NCI-H748 (cell line): ENCODE measurements around the gene MC2R.

Source experiments
- DNase-seq: peaks from one replicate; lab custom pipeline; 2025; ENCODE audit not compliant: unreplicated experiment; lab: John Stamatoyannopoulos, UW

Gene MC2R

DNA sequence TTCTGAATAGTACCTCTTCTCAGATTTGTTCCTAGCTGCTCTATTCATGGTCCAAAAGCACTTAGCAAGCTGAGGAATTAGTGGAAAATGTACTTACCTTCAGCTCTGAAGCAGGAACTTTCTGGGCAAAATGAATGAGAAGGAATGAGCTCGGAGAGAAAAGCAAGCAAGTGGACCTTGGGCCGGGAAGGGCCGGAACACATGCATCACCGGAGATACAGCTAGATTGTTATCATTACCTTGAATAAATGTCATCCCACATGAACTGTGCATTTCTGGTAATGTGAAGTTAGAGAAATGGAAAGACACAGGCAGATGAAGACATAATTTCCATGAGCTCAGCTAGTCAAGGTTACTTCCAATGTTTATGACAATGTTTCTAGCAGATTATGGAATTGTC lies at the start of gene MC2R:
Gene MC2R, minus strand, starts transcription at position 146 of the 400 bp plus-strand sequence. CDS start 30,018 bp downstream, outside the sequence.
- no peak for DNase-seq

DNA sequence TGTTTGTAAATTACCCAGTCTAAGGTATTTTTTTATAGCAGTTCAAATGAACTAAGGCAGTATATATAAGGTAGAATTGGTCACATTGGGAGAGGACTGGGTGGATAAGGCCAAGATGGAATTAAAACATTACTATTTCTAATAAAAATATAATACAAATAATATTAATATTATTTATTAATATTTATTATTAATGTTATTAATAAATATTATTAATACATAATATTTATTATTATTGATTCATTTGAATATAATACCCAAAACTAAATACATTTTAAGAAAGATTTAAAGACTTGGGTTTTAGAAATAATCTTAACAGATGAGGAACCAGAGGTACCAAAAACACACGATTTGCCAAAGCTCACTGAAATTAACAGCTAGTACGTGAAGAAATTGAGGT lies 30.5 kb upstream of the MC2R start:
- no peak for DNase-seq

DNA sequence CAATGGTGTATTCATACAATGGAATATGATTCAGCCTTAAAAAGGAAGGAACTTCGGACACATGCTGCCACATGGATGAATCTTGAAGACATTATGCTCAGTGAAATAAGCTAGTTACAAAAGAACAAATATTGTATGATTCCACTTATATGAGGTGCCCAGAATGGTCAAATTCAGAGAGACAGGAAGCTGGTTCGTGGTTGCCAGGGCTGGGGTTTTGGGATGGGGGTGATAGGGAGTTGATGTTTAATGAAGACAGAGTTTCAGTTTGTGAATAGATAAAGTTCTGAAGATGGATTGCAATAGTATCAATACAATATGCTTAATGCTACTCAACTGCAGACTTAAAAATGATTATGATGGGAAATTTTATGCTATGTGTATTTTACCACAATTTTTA lies 28.0 kb upstream of the MC2R start:
- no peak for DNase-seq

DNA sequence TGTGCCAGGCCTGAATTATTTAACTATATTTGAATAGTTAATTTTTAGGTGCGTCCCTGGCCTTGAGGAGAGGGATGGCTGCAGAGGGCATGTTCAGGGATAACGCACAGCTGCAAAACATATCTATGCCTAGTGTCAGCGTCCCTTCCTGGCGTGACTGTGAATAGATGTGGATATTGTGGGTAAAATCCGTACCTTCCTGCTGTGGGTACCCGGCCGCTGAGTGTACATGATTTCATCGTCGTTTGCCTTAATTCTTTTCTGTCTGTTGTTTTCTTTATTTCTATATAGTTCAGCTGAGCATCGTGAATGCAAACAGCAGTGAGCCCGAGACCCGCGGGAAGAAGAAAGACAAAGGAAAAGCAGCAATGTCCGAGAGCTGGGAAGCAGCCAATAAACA lies 25.0 kb upstream of the MC2R start:
- no peak for DNase-seq

DNA sequence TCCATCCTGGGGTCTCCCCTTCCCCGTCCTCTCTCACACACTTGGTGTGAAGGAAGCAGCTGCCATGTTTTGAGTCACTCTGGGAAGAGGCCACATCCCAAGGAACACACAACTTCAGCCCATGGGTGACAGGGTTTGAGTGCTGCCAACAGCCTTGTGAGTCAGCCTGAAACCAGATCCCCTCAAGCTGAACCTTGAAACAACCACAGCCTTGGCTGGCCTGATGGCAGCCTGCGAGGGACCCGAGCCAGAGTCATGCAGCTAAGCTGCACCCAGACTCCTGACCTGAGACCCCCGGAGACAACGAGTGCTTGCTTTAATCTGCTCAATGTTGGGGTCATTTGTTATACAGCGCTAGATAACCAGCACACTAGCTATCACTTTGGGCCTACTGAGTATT lies 19.3 kb upstream of the MC2R start:
- no peak for DNase-seq

DNA sequence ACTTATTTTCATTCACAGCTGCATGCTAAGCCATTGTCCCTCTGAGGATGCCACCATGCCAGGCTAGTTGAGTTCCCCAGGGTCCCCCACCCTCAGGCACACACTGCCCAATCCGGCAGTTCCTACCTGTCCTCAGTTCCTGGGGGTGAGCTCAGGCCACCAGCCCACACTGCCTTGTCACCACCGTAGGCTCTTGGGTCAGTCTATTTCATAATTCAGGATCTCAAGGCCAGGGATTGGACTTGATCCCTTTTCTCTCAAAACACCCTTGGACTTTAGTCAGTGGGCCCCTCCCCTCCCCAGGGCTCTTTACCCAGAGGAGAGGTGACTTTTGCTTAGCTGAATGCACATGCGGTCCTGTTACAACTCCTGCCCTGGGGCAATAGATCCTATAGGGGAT lies 18.7 kb upstream of the MC2R start:
- DNase-seq, result no peak

DNA sequence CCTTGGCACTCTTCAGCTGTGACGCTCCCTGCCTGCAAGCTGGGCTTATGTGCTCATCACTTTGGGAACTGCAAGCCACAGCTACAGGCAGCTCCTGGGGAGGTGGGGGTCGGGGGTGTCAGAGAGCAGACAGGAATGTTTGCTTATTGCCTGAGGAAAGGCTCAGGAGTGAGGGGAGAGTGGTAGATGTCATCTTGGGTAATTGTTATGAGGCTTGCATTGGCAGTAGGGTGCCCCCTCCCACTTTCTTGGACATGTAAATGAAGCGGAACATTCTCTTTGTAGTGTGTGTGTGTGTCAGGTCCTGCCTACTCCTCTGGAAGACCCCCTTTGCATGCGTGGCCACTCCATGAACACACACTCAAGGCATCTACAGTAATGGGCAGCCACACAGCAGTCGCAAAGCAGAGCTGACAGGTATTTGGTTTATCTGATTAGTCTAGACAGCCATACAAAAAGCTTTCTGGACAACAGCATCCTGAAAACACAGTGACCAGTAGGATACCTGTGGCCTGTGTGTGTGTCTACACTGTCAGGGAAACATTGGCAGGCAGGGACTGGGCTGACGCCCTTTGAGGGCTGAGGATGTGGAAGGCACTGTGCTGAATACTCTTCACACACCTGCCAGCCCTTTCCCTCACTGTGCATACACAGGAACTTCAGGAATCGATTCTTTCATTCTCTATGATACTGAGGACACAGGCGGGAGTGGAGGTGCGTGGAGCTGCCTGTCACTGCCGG lies 17.1 kb upstream of the MC2R start:
- DNase-seq, result no peak

DNA sequence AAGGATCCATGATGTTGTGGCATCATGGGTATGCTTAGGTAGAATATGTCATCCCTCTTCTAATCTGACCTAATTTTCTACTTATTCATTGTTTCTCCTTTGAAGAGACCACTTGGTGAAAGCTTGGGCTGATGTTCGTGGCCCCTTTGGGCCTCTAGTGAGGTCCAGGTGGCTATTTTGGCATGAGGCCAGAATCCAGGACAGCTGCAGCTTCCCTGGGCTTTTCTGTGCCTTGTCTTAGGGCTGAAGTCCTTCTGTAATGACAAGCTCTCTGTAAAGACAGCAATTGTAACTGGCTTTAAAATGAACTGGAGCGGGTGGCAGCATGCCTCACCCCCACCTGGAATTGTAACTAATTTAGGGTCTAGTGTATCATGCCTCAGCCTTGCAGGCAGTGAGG lies 15.6 kb upstream of the MC2R start:
- DNase-seq, result peak; percentile 54

DNA sequence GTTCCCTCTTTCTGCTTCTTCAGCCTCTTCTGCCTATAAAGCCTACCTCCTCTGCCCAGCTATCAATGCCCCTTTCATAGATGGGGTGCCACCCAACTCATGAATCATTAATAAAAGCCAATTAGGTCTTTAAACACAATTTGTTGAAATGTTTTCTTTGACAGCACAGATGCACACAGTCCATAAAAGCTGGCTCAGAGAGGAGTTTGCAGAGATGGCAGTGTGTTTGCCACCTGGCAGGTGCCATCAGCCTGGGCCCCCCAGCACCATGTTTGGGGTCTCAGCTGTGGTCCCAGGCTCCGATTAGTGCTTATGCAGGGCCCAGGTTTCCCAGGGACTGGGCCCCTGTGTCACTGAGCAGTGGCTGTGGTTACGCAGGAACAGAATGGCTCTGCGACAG lies 7.9 kb upstream of the MC2R start:
- DNase-seq, result no peak

DNA sequence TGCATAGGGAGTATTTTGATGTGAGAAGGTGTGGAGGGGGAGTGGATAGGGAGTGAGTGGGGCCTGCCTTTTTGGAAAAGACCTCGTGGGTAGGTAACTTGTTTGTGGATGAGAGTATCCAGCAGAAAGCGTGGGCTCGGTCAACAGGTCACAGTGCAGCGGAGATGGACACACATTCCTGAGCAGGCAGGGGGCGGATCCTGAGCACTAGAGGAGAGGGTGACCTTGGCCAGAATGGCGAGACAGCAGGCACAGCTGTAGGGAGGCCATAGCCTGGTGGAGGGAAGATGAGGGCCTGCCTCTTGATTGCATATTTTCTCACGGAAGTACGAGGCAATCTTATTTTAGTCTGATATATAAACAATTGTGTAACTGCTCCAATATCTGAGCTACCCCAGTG lies 3.6 kb upstream of the MC2R start:
- no peak for DNase-seq

DNA sequence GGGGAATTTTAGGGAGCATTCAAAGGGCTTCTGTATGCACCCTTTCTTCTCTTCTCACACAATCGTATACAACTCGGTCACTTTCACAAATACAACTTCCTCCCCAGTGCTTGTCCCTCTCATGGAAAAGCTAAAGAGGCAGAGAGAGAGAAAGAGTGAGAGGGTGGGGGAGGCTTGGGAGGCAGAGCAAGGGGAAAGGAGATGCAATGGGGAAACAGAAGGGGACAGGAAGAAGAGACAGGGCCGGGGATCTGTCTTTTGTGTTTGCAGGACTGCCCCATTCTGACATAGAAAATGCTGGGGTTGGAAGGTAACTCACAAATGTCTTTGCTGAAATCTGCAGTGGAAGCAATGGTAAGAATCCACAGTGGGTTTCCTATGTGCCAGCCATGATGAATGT lies 2.1 kb upstream of the MC2R start:
- no peak for DNase-seq

DNA sequence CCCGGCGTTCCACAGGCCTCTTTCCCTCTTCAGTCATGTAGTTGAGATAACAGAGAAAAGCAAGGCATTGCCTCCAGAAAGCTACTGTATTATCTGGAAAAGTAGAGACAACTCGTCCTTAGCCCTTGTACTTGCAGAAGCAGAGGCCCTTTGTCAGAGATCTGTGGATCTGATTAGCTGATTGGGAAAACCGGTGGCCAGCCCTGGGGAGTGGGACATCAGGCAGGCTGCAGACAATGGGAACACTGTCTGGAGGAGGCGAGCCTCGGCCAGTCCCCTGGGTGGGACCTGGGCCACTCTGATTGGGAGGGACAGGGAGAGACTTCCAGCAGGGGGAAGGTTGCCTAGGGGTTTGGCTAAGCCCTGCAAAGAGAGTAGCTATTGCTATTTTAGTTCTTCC lies 1.2 kb upstream of the MC2R start:
- DNase-seq, result no peak

DNA sequence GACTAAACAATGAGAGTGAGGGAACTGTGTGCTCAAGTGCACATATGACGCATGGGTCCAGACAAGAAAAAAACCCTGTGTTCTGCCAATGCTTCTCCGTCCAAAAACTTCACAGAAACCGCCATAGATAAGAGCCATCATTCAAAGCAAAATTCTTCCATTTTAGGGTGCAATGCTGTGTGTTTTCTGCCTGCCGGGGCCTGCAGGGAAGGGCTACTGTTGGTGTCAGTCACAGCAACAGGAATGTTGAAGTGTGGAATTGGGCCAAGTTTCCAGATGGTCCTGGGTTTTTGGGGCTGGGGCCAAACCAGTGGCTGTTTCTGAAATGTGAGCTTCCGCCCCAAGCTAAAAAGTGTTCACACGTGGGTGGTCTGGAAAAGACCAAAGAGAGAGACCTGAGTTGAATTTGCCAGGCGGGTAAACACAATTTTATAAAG lies 677 bp upstream of the MC2R start:
- DNase-seq, result no peak

DNA sequence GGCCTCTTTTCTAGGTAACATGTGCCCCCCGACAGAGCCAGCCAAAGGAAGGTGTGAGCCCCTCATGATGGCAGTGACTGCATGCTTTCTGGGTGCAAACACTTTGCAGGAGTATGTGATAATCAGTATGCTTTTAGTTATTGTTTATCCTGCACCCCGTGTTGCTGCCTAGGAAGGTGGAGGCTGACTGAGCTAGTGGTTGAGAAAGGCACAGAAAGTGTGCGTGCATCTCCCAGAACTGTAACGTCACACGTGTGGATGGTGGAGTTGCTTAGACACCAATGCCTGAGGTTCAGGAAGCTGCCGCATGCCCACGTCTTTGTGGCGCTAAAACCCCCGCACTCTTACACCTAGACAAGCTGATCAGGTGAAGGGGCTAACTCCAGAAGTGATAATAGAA lies 580 bp downstream of the MC2R start:
- DNase-seq, result no peak

DNA sequence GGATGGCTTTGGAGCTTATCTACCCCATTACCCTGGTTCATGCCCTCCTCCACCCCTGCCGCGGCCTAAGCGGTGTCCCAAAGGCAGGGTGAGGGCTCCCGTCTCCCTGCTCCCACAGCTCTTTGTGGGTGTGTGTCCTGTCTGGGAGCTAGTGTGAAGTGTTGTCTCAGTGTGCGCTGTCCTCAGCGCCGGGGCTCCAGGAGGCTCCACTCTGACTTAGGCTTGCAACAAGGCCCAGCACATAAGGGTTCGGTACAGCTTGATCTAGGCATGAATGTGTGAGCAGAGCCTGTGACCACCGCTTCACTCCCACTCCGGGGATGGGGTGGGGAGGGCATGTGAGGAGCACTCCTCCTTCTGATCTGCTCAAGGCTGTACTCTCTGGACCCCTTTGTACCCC lies 1.2 kb downstream of the MC2R start:
- no peak for DNase-seq

DNA sequence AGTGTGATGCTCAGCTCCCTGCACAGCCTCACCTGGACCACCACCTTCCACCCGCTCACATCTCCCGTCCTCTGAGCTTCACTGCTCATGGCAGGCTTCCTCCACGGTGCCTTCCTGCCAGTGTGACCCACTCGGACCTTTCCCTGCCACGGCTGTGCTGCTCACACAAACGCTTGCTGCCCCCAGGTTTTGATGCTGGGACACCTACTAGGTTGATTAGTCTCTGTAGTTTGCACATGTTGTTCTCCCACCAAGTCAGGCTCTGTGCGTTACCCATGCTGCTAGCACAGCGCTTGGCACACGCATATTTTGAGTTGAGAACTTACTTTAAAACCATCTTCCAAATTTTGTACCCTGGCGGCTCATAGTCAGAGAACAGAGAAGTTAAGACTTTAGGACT lies 2.1 kb downstream of the MC2R start:
- DNase-seq, result no peak

DNA sequence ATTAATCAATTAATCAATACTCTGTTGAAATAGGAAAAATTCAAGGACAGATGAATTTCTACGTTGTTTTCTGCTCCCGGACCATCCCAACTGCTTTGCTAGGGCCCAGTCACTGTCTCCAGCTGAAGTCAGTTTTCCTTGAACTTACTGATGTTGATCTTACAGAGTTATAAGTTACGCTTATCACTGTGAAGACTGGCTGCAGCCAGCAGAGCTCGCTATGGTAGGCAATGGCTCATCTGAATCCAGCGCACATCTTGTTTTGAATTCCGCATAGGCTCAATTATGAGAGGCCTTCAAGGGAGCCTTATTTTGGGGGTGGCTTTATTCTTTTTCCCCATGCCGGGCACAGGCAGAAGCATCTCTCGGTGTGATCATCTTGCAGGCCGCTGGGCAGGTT lies 2.7 kb downstream of the MC2R start:
- DNase-seq, result no peak

DNA sequence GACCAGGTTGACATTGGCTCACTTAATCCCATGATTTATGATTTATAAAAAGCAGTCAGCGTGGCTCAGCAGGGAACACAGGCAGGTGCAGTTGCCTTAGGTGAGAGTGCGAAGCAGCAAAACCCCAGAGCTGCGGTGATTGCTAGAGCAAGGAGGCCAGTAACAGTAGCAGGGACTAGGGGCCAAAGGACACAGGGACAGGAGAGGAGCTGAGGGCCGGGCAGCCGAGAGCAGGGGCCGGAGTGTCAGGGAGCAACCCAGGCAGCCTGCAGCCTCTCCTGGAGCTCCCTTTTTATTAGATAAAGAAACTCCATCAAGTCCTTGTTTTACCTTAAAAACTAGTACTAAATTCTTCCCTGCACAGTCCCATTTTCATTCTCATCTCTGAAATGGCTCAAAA lies 4.3 kb downstream of the MC2R start:
- DNase-seq, result no peak

DNA sequence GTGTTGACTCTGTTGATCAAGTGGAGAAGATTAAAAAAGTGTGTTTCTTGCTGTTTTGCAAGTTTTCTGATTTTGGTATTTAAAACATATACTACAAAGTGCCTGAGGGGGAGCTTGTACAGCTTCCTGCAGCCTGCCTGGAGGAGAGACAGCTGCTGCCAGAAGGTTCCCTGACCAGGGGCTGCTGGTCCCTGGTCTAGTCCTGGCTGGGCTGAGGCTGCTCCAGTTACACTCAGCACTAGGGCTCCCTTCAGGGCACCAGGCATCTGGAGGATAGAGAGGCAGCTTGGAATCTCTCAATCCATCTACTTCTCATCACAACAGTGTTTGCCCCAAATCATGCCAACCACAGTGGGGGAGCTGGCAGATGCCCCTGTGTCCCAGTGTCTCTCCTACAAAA lies 4.8 kb downstream of the MC2R start:
- no peak for DNase-seq

DNA sequence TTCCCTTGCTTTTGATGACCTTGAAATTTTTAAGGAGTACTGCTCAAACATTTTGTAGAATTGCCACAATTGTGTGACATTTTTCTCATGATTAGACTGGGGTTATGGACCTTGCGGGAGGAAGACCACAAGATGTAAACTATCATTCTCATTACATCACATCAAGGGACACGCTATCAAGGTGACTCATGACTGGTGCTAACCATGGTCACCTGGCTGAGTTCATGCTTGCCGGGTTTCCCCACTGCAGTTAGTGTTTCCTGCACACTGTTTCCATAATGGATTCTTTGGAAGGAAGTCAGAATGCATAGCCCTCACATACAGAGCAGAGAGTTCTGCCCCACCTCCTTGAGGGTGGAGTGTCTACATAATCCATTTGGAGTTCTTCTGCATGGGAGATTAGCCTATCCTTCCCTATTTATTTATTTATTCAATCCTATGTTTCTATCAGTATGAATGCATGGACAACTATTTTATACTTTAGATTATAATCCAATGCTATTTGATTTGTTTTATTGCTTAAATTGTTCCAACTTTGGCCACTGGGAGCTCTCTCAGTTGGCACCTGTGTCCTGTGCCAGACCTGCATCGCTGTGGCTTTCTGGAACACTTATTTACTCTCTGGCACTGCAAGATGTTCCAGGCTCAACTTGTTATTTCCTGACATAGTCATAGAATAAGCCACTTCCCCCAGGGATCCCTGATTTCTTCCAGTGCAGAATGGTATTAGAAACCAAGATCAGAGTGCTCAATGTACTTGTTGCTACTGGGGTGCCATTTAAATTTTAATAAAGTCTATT lies 6.0 kb downstream of the MC2R start:
- no peak for DNase-seq

DNA sequence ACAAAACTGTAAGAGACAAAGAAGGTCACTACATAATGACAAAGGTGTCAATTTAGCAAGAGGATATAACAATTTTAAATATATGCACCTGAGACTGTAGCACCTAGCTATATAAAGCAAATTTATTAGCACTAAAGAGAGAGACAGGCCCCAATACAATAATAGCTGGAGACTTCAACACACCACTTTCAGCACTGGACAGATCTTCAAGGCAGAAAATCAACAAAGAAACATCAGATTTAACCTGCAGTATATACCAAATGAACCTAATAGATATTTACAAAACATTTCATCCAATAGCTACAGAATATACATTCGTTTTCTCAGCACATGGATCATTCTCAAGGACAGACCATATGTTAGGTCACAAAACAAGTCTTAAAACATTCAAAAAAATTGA lies 14.7 kb downstream of the MC2R start:
- no peak for DNase-seq

DNA sequence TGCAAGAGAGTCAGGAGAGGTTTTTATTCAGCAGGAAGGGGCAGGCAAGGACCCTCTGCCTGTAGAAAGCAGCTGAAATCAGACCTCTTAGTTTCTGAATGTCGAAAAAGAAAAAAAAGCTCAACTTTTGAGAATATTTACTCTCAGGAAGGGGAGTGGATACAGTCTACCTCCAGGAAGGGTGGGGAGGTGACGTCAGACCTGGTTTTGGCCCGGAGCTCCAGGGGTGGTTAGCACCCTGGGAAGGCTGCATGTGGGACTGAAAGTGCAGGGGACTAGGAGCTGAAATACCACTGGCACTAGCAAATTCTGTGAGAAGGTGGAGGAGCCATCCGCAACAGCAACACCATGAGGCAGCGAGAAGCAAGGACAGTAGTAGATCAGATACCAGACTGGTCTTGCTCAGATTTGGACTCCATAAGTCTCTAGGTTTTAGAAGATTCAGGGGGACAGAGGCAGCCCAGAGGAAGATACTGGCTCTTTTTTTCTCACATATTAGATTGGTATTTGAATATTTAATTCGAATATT lies 19.8 kb downstream of the MC2R start:
- DNase-seq, result no peak
